Stimulated activated CD8-positive, alpha-beta memory T cell treated with anti-CD3 and anti-CD28 coated beads, Interleukin-12 subunit alpha, Interleukin-12 subunit beta, amount 100 ng/mL, for 1 hour (primary cell): Measurements from ENCODE around the gene SPC25.
"Not testable (repeated sequence)": the region's sequence is repeated elsewhere in the genome, so short reads cannot be mapped to it uniquely, and the experiment has no call there.

Source experiments
- DNase-seq: peaks from one replicate; pipeline ENCODE4 v3.0.0-alpha.2; 2020; ENCODE audit warnings: low read depth

SPC25 gene, protein sequence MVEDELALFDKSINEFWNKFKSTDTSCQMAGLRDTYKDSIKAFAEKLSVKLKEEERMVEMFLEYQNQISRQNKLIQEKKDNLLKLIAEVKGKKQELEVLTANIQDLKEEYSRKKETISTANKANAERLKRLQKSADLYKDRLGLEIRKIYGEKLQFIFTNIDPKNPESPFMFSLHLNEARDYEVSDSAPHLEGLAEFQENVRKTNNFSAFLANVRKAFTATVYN

GRCh38 chr2:168890006-168890782 lies at the start of gene SPC25:
SPC25 (minus strand) TSS chr2:168890430; CDS start chr2:168889519, 911 bp downstream.
- DNase-seq, result peak; percentile 73

GRCh38 chr2:168939918-168940317 lies 49.7 kb upstream of the SPC25 start:
- DNase-seq, result no peak

DNA sequence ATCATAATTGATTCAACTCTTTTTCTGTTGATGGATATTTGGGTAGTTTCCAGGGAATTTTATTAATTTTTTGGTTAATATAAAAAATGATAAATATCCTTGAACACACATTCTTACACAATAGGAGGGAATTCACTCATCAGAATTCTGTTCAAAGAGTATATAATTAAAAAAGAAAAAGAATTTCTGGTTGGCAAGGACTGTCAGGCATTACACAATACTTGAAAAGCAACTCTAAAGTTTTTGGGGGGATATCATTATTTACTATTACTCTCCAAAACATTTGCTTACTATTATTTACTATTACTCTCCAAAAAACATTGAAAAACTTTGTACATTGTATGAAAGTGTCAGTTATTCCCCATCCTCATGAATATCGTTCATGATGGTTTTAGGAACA lies 48.8 kb upstream of the SPC25 start:
- no peak for DNase-seq

- DNase-seq, result no peak
Measured at GRCh38 chr2:168935810-168936581, 45.8 kb upstream of the SPC25 start.

GRCh38 chr2:168934826-168935225 lies 44.6 kb upstream of the SPC25 start:
- DNase-seq, result no peak

- DNase-seq, result not testable (repeated sequence)
Measured at GRCh38 chr2:168932174-168932573, 41.9 kb upstream of the SPC25 start.

DNA sequence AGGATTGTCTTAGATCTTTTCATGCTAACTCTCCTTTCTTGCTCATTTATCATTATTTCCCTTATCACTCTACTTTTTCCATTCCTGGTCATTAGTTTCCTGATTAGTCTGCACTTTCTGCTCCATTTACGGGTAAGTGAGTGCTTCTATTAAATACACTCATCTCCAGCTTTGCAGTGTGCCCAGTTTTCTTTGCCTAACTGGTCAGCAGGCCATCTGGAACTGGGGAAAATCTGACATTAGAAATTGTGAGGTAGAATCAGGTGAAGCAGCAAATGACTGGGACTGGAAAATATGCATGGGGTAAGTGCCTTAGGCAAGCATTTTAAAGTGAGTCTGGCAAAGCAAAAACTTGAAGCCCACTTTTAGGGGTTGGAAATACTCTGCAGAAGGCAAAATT lies 40.0 kb upstream of the SPC25 start:
- no peak for DNase-seq

DNA sequence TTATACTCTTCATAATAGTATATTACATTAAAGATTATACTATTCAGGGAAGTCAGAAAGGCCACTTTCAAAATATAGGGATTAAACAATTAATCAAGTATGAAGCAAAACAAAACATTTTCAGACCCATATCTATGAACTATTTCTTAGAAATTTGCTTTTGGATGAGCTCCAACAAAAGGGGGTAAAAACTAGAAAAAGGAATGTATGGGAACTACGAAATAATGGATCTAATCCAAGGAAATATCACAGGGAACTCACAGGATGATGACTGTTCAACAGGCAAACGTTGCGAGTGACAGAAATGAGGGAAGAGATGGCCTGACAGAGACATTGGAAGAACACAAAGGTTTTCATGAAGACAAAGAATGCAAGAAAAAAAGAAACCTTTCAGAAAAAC lies 38.8 kb upstream of the SPC25 start:
- no peak for DNase-seq

DNA sequence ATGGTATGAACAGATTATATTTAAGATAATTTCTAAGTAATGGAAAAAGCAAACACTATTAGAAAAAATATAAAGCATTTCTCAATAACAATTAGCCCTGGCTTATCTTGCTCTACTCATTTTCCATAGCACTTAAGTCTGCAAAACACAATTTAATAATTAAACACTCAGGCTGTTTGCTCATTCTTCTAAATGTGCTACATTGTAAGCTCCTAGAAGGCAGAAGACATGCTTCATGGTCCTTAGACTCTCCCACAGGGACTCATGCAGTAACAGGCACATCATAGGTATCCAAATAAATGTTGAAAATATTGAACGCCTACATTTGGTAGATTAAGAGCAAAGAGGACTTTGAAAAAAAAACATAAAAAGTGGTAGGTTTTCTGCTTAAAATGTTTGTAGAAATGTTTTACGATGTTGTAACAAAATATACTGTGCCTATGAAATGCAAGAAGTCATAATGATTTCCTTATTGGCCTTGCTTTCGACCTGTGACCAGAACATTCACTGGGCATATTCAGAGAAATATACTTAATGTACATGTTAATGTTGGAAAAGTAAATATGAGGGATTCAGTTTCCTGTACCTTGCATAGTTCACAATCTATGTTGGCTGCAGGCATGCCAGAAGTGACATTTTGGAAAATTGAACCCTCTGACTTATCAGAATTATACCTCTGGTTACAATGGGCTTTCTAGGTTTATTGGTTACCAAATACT lies 38.0 kb upstream of the SPC25 start:
- no peak for DNase-seq

DNA sequence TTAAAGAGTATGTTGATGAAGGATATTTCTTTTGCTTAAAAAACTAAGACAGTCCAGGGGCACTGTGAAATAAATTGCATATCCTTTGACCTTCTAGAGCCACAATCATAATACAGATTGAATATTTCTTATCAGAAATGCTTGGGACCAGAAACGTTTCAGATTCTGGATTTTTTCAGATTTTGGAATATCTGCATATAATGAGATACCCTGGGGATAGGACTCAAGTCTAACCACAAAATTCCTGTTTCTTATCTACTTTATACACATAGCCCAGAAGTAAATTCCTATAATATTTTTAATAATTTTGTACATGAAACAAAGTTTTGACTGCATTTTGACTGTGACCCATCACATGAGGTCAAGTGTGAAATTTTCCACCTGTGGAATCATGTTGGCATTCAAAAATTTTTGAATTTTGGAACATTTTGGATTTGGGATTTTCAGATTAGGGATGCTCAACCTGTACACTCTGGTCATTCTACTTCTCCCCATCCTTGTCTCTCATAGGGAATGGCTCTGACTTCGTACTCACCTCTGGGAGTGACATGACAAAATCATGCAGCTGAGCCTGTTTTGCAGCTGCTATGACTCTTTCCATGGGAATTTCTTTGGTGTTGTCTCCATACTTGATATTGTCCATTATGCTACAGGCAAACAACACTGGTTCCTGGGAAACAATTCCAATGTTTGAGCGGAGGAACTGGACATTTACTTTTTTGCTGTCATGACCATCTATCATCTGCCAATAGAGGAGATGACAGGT lies 36.6 kb upstream of the SPC25 start:
- no peak for DNase-seq

DNA sequence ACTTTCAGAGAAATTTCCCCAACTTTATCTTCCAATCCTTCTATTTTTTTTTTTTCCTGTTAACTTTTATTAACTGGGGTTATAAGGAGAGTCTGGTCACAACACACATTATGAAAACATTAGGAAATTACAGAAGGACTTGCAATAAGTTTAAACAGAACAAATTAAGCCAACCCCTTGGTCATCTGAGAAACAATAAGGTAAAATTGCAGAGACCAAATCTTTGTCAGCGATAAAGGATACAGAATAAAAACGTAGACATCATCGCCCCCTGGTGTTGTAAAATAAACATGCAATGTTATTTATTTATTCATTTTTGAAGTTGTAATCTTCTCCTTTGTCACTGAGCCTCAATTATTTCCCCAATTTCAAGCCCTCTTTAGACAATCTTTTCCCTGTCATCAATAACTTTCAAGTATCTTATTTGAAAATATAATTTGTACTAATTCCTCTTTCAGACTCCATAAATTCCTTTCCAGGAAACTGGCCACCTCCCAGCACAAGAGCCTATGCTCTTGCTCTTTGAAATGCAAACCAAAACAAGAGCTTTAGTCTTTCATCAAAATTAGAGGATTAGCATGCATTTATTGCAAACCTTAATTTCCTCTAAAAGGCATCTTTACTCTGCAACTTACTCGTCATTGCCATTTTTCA lies 30.4 kb upstream of the SPC25 start:
- no peak for DNase-seq

DNA sequence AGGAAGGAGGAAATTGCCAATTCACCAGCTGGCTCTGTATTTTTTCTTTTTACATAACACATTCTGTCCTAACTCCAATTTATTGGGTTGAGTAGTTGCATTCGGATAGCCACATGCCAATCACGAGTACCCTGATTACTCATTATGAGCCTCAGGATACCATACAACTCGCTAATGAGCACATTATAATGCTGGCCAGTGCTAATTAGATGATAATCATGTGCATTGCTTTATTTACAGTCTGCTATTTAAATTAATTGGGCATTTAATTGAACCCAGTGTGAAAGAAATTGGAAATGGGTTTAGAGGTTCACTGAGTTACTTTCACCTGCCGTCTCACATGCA lies 26.1 kb upstream of the SPC25 start:
- no peak for DNase-seq

GRCh38 chr2:168915441-168916330 lies 25.5 kb upstream of the SPC25 start:
- DNase-seq, result no peak

- no peak for DNase-seq
Measured at GRCh38 chr2:168913495-168913894, 23.3 kb upstream of the SPC25 start.

DNA sequence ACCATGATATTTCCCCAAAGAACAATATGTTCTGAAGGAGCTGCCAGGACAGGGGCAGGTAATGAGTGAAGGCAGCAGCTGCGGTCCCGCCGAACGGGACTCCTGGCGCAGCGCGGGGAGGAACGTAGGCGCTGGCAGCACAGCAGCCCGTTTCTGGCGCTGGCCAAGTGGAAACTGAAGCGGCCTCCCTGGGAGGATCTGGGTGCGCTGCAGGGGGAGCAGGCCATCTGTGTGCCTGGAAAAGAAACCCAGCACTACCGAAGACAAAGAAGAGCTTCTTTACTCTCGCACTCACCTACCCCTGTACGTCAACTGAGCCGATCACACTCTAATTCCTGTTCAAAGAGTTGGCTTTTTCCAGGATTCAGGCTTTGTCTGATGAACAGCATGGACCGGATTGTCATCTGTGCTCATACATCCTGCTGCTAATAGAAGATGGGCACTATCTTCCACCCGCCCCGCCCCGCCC lies 22.7 kb upstream of the SPC25 start:
- no peak for DNase-seq

DNA sequence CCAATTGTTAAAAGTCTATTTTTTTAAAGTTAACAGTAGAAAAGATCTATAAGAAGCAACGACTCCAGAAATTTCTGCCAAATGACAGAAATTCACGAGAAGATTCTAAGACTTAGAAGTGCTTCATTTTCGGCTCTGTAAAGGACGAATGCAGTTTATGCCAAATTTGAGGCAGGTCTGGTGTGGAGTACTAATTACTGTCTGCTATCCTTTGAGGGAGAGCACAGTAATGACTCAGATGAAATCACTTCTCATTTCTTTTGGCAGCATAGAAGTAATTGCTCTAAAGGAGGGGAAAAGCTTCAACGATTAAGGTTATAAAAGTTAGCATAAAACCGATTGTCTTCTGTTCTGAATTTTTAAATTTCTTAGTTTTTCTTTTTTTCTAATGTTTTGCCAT lies 22.2 kb upstream of the SPC25 start:
- no peak for DNase-seq

DNA sequence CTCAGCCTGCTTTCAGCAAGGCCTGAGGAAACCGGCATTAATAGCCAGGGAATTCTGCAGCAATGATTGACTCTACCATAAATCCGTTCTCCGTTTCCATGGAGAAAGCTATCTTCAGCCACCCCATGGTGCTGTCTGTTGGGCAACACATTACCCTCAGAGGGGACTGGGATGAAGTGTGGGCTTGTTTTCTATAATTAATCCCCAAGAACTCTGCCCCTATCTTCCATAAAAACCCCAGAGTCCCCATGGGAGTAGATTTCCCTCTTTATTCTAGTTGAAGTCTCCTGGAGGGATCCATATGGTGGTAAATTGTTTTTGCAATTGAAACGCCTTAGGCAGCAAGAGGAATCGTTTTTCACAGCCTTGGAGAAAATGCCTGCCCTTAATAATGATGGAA lies 20.1 kb upstream of the SPC25 start:
- no peak for DNase-seq

DNA sequence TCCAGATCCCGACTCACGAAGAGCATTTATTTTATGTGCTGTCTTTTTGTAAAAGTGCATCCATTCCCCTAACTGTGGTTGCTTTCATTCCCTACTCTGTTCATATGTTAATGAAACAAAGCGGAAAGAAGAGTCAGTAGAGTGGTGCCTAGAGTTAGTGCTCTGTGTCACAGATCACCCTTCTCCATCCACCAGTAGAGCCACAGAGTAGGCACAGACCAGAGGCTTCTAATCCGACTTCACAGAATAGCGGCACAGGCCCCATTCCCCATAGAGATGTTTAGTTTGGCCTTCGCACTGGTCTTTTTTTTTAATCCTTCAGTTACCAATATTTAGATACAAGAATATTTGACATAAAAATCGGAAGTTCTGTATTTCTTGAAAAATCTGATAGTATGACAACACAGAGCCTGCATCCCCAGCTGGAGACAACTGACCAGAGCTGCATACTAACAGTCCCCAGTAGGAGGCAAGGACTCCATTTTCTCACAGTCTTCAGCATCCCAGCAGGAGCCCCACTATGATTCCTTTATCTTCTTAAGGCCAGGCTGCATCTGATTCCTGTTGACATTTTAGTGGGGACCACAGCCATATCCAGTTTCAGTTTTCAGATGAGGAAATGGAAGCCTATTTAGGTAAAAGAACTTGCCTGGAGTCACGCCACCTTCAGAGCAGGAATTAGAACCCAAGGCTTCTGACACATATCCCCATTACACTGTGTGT lies 17.9 kb upstream of the SPC25 start:
- no peak for DNase-seq

GRCh38 chr2:168904358-168904757 lies 14.1 kb upstream of the SPC25 start:
- DNase-seq, result no peak
